SK-N-MC (cell line): ENCODE results near the gene SHANK1.
A peak's percentile ranks its signal among the peaks of the same experiment; 100 is the strongest.

Experiments used
- DNase-seq: peaks from one replicate; pipeline ENCODE4 v3.0.0-alpha.2; 2011; ENCODE audit warnings: low read depth, low spot score
- H3K27ac ChIP-seq: fragments of 200-600 bp; sonication (generic); 2 replicates; pipeline ENCODE4 v1.5.1; 2016; ENCODE audit warnings: mixed run types
- H3K36me3 ChIP-seq: fragments of 200-600 bp; sonication (generic); 2 replicates; pipeline ENCODE4 v1.6.1; 2017; ENCODE audit warnings: antibody characterized with exemption, low read length, mixed read lengths; ENCODE audit not compliant: insufficient read depth
- H3K4me3 ChIP-seq: fragments of 200-600 bp; sonication (generic); 2 replicates; pipeline ENCODE4 v1.5.1; 2016
- H3K9ac ChIP-seq: fragments of 200-600 bp; sonication (generic); 2 replicates; pipeline ENCODE4 v1.8.0; 2017; ENCODE audit warnings: mixed run types, mixed read lengths; ENCODE audit not compliant: insufficient read length
- H3K9me3 ChIP-seq: fragments of 200-600 bp; sonication (generic); 2 replicates; pipeline ENCODE4 v1.6.1; 2017; ENCODE audit warnings: low read depth, mild to moderate bottlenecking, antibody characterized with exemption, low read length, moderate library complexity, mixed read lengths
- EZH2 ChIP-seq: fragments of 200-600 bp; sonication (generic); IDR thresholded peaks from one replicate; pipeline ENCODE4 v1.6.1; 2017; ENCODE audit warnings: antibody characterized with exemption
- FOXP2 ChIP-seq: optimal IDR thresholded peaks from 2 replicates; pipeline ENCODE3; 2011; ENCODE audit warnings: mild to moderate bottlenecking, moderate library complexity; ENCODE audit not compliant: insufficient read depth; ENCODE audit errors: extremely low read length, control extremely low read depth
- POLR2AphosphoS5 ChIP-seq: IDR thresholded peaks from 2 replicates; pipeline ENCODE4 v1.6.1; 2012; ENCODE audit warnings: mild to moderate bottlenecking, low read depth, low read length, borderline replicate concordance

SHANK1 gene

DNA sequence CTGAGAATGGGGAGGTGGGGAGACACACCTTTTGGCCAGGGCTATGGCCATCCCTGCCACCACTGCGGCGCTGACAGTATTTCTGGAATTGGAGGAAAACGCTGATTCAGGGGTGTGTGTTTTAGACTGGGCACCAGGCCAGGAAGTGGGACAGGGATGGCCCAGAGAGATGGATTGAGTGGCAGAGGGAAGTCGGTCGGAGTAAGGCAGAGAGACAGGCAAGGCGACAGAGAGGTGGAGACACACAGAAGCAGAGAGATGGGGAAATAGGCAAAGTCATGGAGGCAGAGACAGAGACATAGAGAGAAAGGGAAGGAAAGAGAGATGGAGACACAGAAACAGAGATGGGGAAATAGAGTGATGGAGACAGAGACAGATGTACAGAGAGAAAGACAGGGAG is 74.5 kb downstream of the SHANK1 start:
- H3K4me3 ChIP-seq, result no peak overlapping the region
- no peak overlapping the region for H3K27ac ChIP-seq
- no peaks in the 10 kb centered on the region for H3K9me3 ChIP-seq
- no peaks in the 10 kb centered on the region for H3K36me3 ChIP-seq
- TF ChIP-seq FOXP2 (no peak), EZH2 (no peak)
- DNase-seq, result no peak
- no peak overlapping the region for H3K9ac ChIP-seq

DNA sequence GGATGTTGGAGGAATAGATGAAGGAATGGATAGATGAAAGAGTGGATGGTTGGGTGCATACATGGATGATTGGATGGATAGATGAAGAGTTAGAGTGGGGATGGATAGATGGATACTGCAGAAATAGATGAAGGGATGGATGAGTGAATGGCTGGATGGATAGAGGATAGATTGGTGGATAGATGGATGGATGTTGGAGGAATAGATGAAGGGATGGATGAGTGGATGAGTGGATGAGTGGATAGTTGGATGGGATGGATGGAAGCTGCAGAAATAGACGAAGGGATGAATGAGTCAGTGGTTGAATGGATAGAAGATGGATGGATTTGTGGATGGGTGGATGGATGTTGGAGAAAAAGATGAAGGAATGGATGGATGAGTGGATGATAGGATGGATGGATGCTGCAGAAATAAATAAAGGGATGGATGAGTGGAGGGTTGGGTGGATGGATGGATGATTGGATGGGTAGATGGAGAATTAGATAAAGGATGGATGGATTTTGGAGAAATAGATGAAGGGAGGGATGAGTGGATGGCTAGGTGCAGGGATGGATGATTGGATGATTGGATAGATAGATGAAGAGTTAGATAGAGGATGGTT is 75.2 kb downstream of the SHANK1 start:
- TF ChIP-seq FOXP2, result no peak
- no peak for TF ChIP-seq EZH2
- no peak for TF ChIP-seq POLR2AphosphoS5
- Histone ChIP-seq H3K27ac (no peak overlapping the region), H3K9me3 (no peaks in the 10 kb centered on the region), H3K4me3 (no peak overlapping the region), H3K36me3 (no peaks in the 10 kb centered on the region), H3K9ac (no peak overlapping the region)
- no peak for DNase-seq

DNA sequence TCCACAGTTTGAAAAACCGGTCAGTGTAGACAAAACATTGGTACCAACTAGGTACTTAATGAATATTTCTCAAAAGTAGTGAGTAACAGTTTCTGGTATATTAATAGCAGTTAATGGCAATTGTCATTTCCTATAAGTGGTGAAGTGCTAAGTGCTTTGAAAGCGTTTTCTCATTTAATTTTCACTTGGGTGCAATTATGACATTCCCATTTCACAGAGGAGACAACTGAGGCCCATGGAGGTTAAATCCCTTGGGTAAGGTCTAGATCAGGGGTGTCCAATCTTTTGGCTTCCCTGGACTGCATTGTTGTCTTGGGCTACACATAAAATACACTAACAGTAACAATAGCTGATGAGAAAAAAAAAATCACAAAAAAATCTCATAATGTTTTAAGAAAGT is 79.2 kb downstream of the SHANK1 start:
- no peak overlapping the region for H3K27ac ChIP-seq
- no peak for TF ChIP-seq FOXP2
- TF ChIP-seq POLR2AphosphoS5, result no peak
- TF ChIP-seq EZH2, result no peak
- peak overlapping the region; percentile 87; the same call in 1 of the 2 replicates for H3K4me3 ChIP-seq
- H3K36me3 ChIP-seq, result no peaks in the 10 kb centered on the region
- peak overlapping the region; percentile 59 for H3K9ac ChIP-seq
- no peak for DNase-seq
- no peaks in the 10 kb centered on the region for H3K9me3 ChIP-seq

DNA sequence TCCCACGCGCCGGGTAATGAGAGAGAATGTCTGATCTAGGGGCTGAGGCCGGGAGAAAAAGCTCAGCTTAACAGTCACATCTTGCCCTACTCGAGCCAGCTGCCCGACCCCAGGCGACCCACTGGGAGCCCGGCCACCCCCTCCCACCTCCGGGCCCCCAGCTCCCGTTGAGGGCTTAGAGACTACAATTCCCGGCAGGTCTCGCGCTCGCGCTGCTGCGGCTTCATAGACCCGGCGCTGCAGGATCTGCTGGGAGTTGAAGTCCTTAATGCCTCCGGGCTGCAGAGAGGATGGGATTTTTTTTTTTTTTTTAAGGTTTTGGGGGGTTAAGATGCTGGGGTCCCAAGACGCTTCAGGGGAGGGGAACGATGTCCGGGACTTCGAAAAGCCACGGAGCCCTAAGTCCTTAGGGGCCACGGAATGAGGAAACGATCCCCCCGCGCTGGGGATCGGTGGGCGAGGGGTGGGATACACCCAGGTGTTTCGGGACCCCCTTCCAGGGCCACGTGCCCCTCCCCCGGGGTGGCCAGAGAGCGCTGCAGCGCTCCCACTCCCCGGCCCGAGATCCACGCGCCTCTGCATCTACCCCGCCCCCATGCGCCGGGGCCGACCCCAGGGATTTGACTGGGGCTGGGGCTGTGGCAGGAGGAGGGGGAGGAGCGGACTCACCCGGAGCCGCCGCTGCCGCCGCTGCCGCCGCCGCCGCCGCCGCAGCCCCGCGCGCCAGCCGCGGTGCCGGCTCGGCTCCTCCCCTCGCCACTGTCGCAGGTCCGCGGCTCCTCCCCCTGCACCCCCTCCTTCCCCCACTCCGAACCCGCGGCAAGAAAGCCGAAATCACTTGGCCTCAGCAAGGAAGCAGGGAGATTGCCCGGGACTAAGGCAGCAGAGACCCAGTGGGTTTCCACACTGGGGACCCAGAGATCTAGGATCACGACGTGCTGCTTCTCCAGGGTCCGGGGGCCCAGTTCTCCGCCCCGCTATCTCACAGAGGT is 80.2 kb downstream of the SHANK1 start, which contains the start of gene SYT3:
SYT3 (minus strand) TSS at position 761 of the 992 bp plus-strand sequence. CDS start 2,470 bp downstream, outside the sequence.
- peak within 1 kb of the TSS; percentile 59 for H3K9ac ChIP-seq
- H3K9me3 ChIP-seq, result no peaks in the 10 kb centered on the region
- TF ChIP-seq FOXP2, result no peak
- TF ChIP-seq EZH2, result no peak
- no peak for TF ChIP-seq POLR2AphosphoS5
- peak within 1 kb of the TSS; percentile 87 for H3K4me3 ChIP-seq
- no peak for DNase-seq
- H3K27ac ChIP-seq, result no peak within 1 kb of the TSS
- no peaks in the 10 kb centered on the region for H3K36me3 ChIP-seq

DNA sequence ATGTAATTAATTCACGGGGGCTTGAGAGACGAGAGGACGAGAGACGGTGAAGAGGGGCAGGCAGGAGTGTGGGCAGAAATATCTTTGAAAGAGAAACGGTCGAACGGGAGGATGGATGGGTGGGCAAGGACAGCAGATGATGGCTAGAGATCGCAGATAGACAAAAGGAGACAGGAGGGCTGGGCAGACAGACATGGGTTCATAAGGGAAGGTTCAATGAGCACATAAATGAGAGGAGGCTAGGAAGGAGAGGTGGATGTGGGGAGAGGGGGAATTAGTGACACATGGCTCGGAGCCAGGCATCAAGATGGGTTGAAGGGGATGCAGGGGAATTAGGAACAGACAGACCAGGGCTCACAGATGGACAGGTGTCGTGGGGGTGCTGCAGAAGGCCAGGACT is 81.0 kb downstream of the SHANK1 start:
- no peak for DNase-seq
- Histone ChIP-seq H3K27ac (no peak overlapping the region), H3K9me3 (peaks cover 3% of the 10 kb centered on the region; the same call in 1 of the 2 replicates), H3K36me3 (no peaks in the 10 kb centered on the region), H3K9ac (no peak overlapping the region), H3K4me3 (peak overlapping the region; percentile 87)
- TF ChIP-seq FOXP2, result no peak
- TF ChIP-seq EZH2, result no peak
- no peak for TF ChIP-seq POLR2AphosphoS5

DNA sequence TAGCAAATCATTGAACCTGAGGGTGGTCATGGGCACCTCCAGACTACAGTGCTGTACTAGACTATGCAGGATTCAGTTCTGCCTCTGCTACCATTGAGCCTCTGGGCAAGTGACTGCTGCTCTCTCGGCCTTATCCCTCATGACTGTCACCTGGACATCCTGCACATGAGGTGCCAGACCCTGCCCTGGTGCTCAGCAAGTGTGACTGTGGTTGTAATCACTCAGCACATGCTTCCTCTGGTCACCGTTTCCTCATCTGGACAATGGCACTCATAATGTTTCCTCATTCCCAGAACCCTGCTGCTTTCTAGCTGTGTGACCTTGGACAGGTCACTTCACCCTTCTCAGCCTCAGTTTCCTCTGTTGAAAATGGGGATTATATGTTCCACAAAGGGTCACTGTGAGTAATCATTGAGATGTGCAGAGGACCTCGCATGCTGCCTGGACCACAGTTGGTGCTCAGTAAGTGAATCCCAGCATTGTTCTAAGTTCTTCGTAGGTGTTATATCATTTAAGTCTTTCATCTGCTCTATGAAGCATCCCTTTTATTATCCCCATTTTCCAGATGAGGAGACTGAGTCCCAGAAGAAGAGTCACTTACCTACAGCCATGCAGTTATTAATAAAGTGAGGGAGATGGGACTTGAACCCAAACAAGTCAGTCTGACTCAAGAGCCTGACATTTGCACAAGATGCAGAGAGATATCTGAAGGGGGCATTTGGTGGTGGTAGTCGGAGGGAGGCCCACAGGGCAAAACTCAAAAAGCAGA is 83.1 kb downstream of the SHANK1 start:
- no peaks in the 10 kb centered on the region for H3K36me3 ChIP-seq
- DNase-seq, result no peak
- no peak for TF ChIP-seq EZH2
- TF ChIP-seq FOXP2, result no peak
- no peak for TF ChIP-seq POLR2AphosphoS5

GRCh38 chr19:50633973-50634372 is 85.6 kb downstream of the SHANK1 start:
- DNase-seq, result no peak
- Histone ChIP-seq H3K4me3 (no peak overlapping the region), H3K9me3 (peaks cover 7% of the 10 kb centered on the region; the same call in 1 of the 2 replicates), H3K9ac (no peak overlapping the region), H3K27ac (no peak overlapping the region), H3K36me3 (no peaks in the 10 kb centered on the region)
- TF ChIP-seq EZH2, result no peak
- TF ChIP-seq FOXP2, result no peak
- TF ChIP-seq POLR2AphosphoS5, result no peak

More for the DNA sequence above, 83.1 kb downstream of the SHANK1 start:
- no peak overlapping the region for H3K27ac ChIP-seq
- no peak overlapping the region for H3K9ac ChIP-seq
- H3K9me3 ChIP-seq, result peaks cover 7% of the 10 kb centered on the region; the same call in 1 of the 2 replicates
- no peak overlapping the region for H3K4me3 ChIP-seq

GRCh38 chr19:50633359-50633758 is 86.2 kb downstream of the SHANK1 start:
- TF ChIP-seq POLR2AphosphoS5, result no peak
- no peak for TF ChIP-seq FOXP2
- TF ChIP-seq EZH2, result no peak
- no peak overlapping the region for H3K27ac ChIP-seq
- H3K36me3 ChIP-seq, result no peaks in the 10 kb centered on the region
- no peak overlapping the region for H3K4me3 ChIP-seq
- no peak overlapping the region for H3K9ac ChIP-seq
- peaks cover 7% of the 10 kb centered on the region; the same call in 1 of the 2 replicates for H3K9me3 ChIP-seq
- no peak for DNase-seq
